Amygdala (tissue), 56 donors: Measurements from ENCODE around the gene NPSR1.
"Not testable (repeated sequence)": the region's sequence is repeated elsewhere in the genome, so short reads cannot be mapped to it uniquely, and the experiment has no call there.

Source experiments
- DNase-seq, 56 donors: peaks; one replicate each; lab custom pipeline; 2025; lab: John Stamatoyannopoulos, UW

Gene NPSR1

GRCh38 chr7:34858444-34858843 lies 200.4 kb downstream of the NPSR1 start:
- not testable (repeated sequence) for DNase-seq

GRCh38 chr7:34859281-34859680 lies 201.3 kb downstream of the NPSR1 start:
- not testable (repeated sequence) for DNase-seq

- DNase-seq: peak in 8 of 56 donors; percentile 1 to 31 (median 14)
Observed at GRCh38 chr7:34866222-34866621, 208.2 kb downstream of the NPSR1 start.

GRCh38 chr7:34867341-34867740 lies 209.3 kb downstream of the NPSR1 start:
- not testable (repeated sequence) for DNase-seq

- DNase-seq: peak in 1 of 56 donors; percentile 34
Observed at GRCh38 chr7:34868602-34869001, 210.6 kb downstream of the NPSR1 start.

- DNase-seq: peak in 42 of 56 donors; percentile 4 to 77 (median 40)
Observed at GRCh38 chr7:34869057-34869456, 211.0 kb downstream of the NPSR1 start.

- not testable (repeated sequence) for DNase-seq
Observed at GRCh38 chr7:34870041-34870440, 212.0 kb downstream of the NPSR1 start.

- not testable (repeated sequence) for DNase-seq
Observed at GRCh38 chr7:34874329-34874728, 216.3 kb downstream of the NPSR1 start.

- DNase-seq: peak in 36 of 56 donors; percentile 3 to 67 (median 24)
Observed at GRCh38 chr7:34875481-34875880, 217.5 kb downstream of the NPSR1 start.

- not testable (repeated sequence) for DNase-seq
Observed at GRCh38 chr7:34878944-34879735, 221.1 kb downstream of the NPSR1 start.

- DNase-seq: no peak
Observed at GRCh38 chr7:34879871-34880270, 221.9 kb downstream of the NPSR1 start.

GRCh38 chr7:34883855-34884254 lies 225.8 kb downstream of the NPSR1 start:
- DNase-seq: not testable (repeated sequence)

- no peak for DNase-seq
Observed at GRCh38 chr7:34886856-34887255, 228.8 kb downstream of the NPSR1 start.

GRCh38 chr7:34889951-34890350 lies 231.9 kb downstream of the NPSR1 start:
- no peak for DNase-seq

- no peak for DNase-seq
Observed at GRCh38 chr7:34895202-34895601, 237.2 kb downstream of the NPSR1 start.
